Muscle layer of colon (tissue), 2 donors: Measurements from ENCODE around the gene RPRD1A.
A peak's percentile ranks its signal among the peaks of the same experiment; 100 is the strongest.
"Not testable (repeated sequence)": the region's sequence is repeated elsewhere in the genome, so short reads cannot be mapped to it uniquely, and the experiment has no call there.

Experiments used
- H3K27ac ChIP-seq: one replicate; pipeline ENCODE4 v1.7.0; 2013; ENCODE audit warnings: low read depth, mild to moderate bottlenecking, low read length, moderate library complexity
- H3K27me3 ChIP-seq, 2 donors: one replicate each; pipeline ENCODE4 v1.7.0; 2013; ENCODE audit warnings: low read length in 2 of 2, mild to moderate bottlenecking in 2 of 2; ENCODE audit not compliant: insufficient read depth in 2 of 2, control insufficient read depth in 1 of 2
- H3K36me3 ChIP-seq: one replicate; pipeline ENCODE4 v1.7.0; 2013; ENCODE audit warnings: mild to moderate bottlenecking, low read length; ENCODE audit not compliant: insufficient read depth
- H3K4me1 ChIP-seq: one replicate; pipeline ENCODE4 v1.7.0; 2013; ENCODE audit warnings: mild to moderate bottlenecking, low read length; ENCODE audit not compliant: insufficient read depth
- H3K4me3 ChIP-seq, 2 donors: one replicate each; pipeline ENCODE4 v1.7.0; 2013; ENCODE audit warnings: low read length in 2 of 2, low read depth in 1 of 2, mild to moderate bottlenecking in 1 of 2, moderate library complexity in 1 of 2
- H3K9ac ChIP-seq: one replicate; pipeline ENCODE4 v1.7.0; 2013; ENCODE audit warnings: low read length
- H3K9me3 ChIP-seq: one replicate; pipeline ENCODE4 v1.7.0; 2013; ENCODE audit warnings: mild to moderate bottlenecking, low read length
- donor health status: abdominal sarcoma.
- donor health status: Adenocarcinoma of cecum.

The RPRD1A gene, protein sequence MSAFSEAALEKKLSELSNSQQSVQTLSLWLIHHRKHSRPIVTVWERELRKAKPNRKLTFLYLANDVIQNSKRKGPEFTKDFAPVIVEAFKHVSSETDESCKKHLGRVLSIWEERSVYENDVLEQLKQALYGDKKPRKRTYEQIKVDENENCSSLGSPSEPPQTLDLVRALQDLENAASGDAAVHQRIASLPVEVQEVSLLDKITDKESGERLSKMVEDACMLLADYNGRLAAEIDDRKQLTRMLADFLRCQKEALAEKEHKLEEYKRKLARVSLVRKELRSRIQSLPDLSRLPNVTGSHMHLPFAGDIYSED

GRCh38 chr18:36067055-36067957 lies at the start of gene RPRD1A:
Gene RPRD1A (minus strand): TSS chr18:36067559. CDS start chr18:36067404, 155 bp downstream.
- Histone ChIP-seq H3K27me3 (peaks cover 0 to 6% of the 10 kb centered on the region in 2 donors), H3K9ac (peak within 1 kb of the TSS; percentile 47), H3K36me3 (no peaks in the 10 kb centered on the region), H3K4me1 (peaks cover 13% of the 10 kb centered on the region), H3K27ac (peak within 1 kb of the TSS; percentile 89), H3K9me3 (no peaks in the 10 kb centered on the region), H3K4me3 (peak within 1 kb of the TSS; percentile 43 to 68)

DNA sequence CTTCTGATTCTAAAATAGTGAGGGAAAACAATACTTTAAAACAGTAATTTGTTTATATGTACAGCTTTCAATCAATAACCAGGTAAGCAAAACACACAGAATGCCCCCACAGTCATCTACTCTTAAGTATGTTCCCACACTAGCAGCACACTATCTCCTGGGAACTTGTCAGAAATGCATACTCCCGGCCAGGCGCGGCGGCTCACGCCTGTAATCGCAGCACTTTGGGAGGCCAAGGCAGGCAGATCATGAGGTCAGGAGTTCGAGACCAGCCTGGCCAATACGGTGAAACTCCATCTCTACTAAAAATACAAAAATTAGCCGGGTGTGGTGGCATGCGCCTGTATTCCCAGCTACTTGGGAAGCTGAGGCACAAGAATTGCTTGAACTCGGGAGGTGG lies 49.4 kb upstream of the RPRD1A start:
- not testable (repeated sequence) for H3K4me3 ChIP-seq, H3K27me3 ChIP-seq, H3K4me1 ChIP-seq, H3K9ac ChIP-seq, H3K9me3 ChIP-seq, H3K27ac ChIP-seq
- peaks cover 45% of the 10 kb centered on the region for H3K36me3 ChIP-seq

GRCh38 chr18:36114738-36115137 lies 47.4 kb upstream of the RPRD1A start:
- H3K27ac ChIP-seq = no peak overlapping the region
- H3K4me1 ChIP-seq = no peaks in the 10 kb centered on the region
- H3K9me3 ChIP-seq = no peaks in the 10 kb centered on the region
- peaks cover 41% of the 10 kb centered on the region for H3K36me3 ChIP-seq
- H3K27me3 ChIP-seq = no peaks in the 10 kb centered on the region
- H3K4me3 ChIP-seq = no peak overlapping the region
- H3K9ac ChIP-seq = no peak overlapping the region

DNA sequence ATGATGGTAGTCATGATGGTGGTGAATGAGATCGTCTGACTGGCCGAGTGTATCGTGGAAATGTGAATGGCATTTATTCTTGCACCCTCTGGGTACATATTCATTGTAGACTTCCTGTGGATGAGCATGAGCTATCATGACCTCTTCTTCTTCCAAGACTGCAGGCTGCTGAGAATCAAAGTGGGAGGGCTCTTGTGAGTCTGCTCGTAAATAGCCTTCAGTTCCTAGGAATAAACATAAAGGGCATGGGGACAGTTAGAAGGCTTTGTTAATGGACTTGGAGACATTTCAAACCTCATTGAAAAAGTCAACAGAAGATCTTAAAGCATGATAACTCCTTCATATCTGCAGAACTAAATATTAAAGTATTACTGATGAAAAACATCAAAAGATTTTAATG lies 46.9 kb upstream of the RPRD1A start:
- Histone ChIP-seq H3K9ac (no peak overlapping the region), H3K27me3 (no peaks in the 10 kb centered on the region), H3K36me3 (peaks cover 41% of the 10 kb centered on the region)

DNA sequence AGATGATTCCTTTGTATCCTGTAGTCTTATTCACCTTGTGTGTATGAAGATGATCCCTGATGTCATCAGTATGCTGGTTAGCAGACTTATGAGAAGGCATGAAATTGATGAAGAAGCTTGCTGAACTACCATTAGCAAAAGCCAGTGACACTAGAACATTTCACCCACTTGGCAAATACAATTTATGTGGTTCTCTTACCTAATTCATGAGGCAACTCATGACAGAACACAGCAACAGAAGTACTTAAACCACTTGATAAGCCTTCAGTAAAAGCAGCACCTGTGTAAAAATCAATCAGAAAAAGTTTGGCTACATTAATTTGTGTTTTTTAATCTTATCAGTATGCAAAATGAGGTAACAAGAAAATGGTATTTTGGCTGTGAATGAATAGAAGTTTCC lies 44.9 kb upstream of the RPRD1A start:
- H3K27ac ChIP-seq = no peak overlapping the region

More for the DNA sequence above, 46.9 kb upstream of the RPRD1A start:
- Histone ChIP-seq H3K4me1 (no peaks in the 10 kb centered on the region), H3K27ac (no peak overlapping the region), H3K4me3 (no peak overlapping the region), H3K9me3 (no peaks in the 10 kb centered on the region)

DNA sequence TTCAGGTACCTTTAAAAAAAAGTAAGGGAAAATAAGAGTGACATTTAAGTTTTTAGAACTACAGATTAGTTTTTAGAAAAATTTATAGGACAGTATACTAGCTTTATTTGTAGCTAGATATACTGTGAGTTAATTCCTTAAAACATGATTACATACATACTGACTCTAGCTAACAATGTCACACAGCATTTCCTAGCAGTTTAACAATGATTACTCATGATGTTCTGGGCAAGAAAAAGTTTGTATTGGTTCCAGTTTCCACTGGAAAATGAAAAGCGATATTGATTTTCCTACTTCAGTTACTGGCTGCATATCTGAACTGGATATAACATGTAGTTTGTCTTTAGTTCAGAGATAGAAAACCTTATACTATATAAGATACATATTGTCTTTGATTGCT lies 42.4 kb upstream of the RPRD1A start:
- no peaks in the 10 kb centered on the region for H3K9me3 ChIP-seq
- no peaks in the 10 kb centered on the region for H3K27me3 ChIP-seq
- H3K4me3 ChIP-seq = no peak overlapping the region
- H3K4me1 ChIP-seq = no peaks in the 10 kb centered on the region
- H3K36me3 ChIP-seq = peaks cover 33% of the 10 kb centered on the region
- H3K27ac ChIP-seq = no peak overlapping the region
- H3K9ac ChIP-seq = no peak overlapping the region

More for the DNA sequence above, 44.9 kb upstream of the RPRD1A start:
- Histone ChIP-seq H3K27me3 (no peaks in the 10 kb centered on the region), H3K9ac (no peak overlapping the region), H3K4me1 (no peaks in the 10 kb centered on the region), H3K36me3 (peaks cover 41% of the 10 kb centered on the region), H3K4me3 (no peak overlapping the region), H3K9me3 (no peaks in the 10 kb centered on the region)

GRCh38 chr18:36108601-36109000 lies 41.2 kb upstream of the RPRD1A start:
- Histone ChIP-seq H3K9me3 (no peaks in the 10 kb centered on the region), H3K9ac (no peak overlapping the region), H3K27me3 (no peaks in the 10 kb centered on the region), H3K4me1 (no peaks in the 10 kb centered on the region), H3K36me3 (peaks cover 24% of the 10 kb centered on the region), H3K27ac (no peak overlapping the region), H3K4me3 (no peak overlapping the region)

DNA sequence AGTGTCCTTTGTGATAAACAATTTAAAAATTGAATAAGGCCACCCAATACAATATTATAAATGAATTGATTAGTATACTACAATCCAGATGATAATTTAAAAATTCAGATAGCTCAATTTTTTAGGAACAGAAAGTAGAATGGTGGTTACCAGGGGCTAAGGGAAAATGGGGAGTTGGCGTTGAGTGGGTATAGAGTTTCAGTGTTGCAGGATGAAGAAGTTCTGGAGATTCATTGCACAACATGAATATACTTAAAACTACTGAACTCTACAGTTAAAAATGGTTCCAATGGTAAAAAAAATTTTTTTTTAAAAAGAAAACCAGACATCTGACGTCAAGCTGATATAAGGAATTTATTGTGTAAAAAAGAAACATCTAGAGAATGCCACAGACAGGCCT lies 40.8 kb upstream of the RPRD1A start:
- no peaks in the 10 kb centered on the region for H3K9me3 ChIP-seq
- no peaks in the 10 kb centered on the region for H3K27me3 ChIP-seq
- no peak overlapping the region for H3K9ac ChIP-seq
- peaks cover 21% of the 10 kb centered on the region for H3K36me3 ChIP-seq
- H3K4me1 ChIP-seq = no peaks in the 10 kb centered on the region
- no peak overlapping the region for H3K4me3 ChIP-seq
- H3K27ac ChIP-seq = no peak overlapping the region

DNA sequence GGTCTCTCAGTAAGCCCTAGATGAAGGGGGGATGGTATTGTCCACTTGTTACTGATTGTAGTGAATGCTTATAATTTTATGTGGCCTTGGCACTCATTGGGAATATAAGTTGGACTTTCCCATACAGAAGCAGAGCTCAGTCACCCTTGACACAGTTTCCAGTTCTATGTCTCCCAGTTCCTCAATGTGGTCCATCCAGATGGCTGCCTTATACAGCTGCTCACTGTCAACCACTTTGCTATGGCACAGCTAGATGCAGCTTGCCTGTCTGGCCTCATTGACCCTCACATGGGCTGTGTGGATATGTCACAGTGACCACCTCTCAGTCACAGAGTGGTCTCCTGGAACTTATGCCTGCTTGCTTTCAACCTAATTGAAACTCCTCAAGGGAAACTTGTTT lies 40.1 kb upstream of the RPRD1A start:
- H3K27ac ChIP-seq = no peak overlapping the region

DNA sequence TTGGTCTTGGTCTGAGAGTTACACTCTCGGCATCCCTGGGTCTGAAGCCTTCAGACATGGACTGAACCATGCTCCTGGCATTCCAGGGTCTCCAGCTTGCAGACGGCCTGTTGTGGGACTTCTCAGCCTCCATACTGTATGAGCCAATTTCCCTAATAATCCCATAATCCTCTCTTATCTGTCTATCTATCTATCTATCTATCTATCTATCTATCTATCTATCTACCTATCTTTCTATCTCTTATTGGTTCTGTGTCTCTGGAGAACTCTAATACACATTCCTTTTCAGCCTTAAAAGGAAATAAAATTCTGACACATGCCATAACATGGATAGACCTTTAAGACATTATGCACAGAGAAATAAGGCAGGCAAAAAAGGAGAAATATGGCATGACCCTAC lies 37.4 kb upstream of the RPRD1A start:
- Histone ChIP-seq H3K4me1 (no peaks in the 10 kb centered on the region), H3K27me3 (no peaks in the 10 kb centered on the region), H3K9ac (no peak overlapping the region), H3K36me3 (no peaks in the 10 kb centered on the region), H3K4me3 (no peak overlapping the region), H3K27ac (no peak overlapping the region), H3K9me3 (no peaks in the 10 kb centered on the region)

More for the DNA sequence above, 40.1 kb upstream of the RPRD1A start:
- Histone ChIP-seq H3K9ac (no peak overlapping the region), H3K4me1 (no peaks in the 10 kb centered on the region), H3K9me3 (no peaks in the 10 kb centered on the region), H3K27me3 (no peaks in the 10 kb centered on the region), H3K4me3 (no peak overlapping the region), H3K36me3 (peaks cover 14% of the 10 kb centered on the region)

- H3K36me3 ChIP-seq = no peaks in the 10 kb centered on the region
- H3K9ac ChIP-seq = no peak overlapping the region
- no peak overlapping the region for H3K4me3 ChIP-seq
- H3K4me1 ChIP-seq = no peaks in the 10 kb centered on the region
- no peak overlapping the region for H3K27ac ChIP-seq
- H3K27me3 ChIP-seq = no peaks in the 10 kb centered on the region
- no peaks in the 10 kb centered on the region for H3K9me3 ChIP-seq
Observed at GRCh38 chr18:36101943-36102342, 34.6 kb upstream of the RPRD1A start.
